ENCODE data around the gene ARPC4. TPM values are rescaled to one million over a fixed set of nuclear protein-coding genes. Genes with fewer than 3 reads are reported as not detected.
A peak's percentile ranks its signal among the peaks of the same experiment; 100 is the strongest.

Gene ARPC4
- total and polyA plus RNA-seq, 5 donors from 2014 or later, result 203 to 384 (median 305) TPM

DNA sequence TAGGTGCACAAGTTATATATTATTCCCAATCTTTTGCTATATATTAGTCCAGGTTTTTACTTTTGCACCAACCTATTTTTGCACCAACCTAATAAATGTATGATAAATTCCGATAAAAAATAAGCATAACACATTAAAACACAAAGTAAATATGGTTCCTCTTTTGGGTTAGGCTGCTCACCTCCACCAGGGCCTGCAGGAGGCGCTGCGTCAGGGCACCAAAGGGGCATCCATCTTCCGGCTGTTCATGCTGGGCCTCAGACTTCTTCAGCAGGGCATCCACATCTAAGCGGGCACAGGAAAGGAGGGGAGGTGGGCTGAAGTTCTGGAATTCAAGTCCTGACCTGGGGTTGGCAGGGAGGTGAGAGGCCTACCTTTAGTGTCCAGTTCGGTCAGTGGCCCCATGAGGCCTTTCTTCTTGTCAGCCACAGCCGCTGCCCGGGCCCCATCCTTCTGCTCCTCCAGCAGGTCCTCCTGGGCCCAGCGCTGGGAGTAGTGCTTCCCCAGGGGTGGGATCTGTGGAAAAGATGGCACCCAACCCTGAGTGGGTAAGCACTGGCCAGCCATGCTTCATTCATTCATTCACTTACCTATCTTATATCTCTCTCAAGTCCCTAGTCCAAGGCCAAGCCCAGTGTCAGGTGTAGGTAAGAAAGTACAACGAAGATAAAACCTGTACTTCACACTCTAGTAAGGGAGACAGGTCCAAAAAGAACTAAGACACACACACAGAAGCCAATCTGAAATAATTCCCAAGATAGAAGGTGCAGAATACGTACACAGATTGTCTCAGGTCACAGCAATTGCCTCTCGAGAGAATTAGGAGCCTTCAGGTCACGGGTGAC is 5.8 kb upstream of the ARPC4 start:
- Histone ChIP-seq H3K4me1 (ENCODE audit: control insufficient read depth, insufficient read depth, low read length, poor library complexity, severe bottlenecking) (peaks cover 23% of the 10 kb centered on the region), H3K9me3 (ENCODE audit: control insufficient read depth in 2 of 2, low read length in 2 of 2) (no peaks in the 10 kb centered on the region), H3K27me3 (ENCODE audit: control insufficient read depth, insufficient read depth, low read length) (no peaks in the 10 kb centered on the region), H3K36me3 (ENCODE audit: control insufficient read depth, insufficient read depth, low read length) (peaks cover 61% of the 10 kb centered on the region), H3K4me3 (ENCODE audit: low read depth, low read length) (no peak overlapping the region), H3K27ac (ENCODE audit: insufficient read depth, low read length, poor library complexity, severe bottlenecking) (no peak overlapping the region)
- H3K36me3 Mint-ChIP-seq, result peaks cover 40% of the 10 kb centered on the region
- peak overlapping the region; percentile 8 to 54 (median 34) for H3K27ac Mint-ChIP-seq
- H3K4me3 Mint-ChIP-seq, result peak overlapping the region in 1 of 4 donors; percentile 32
- peaks cover 18 to 44% (median 39%) of the 10 kb centered on the region in 4 donors for H3K4me1 Mint-ChIP-seq
- no peaks in the 10 kb centered on the region for H3K9me3 Mint-ChIP-seq
- H3K27me3 Mint-ChIP-seq, result no peaks in the 10 kb centered on the region
- DNase-seq (no peak), ATAC-seq (ENCODE audit: low read depth in 2 of 2) (no peak)

GRCh38 chr3:9787714-9788113 is 5.2 kb upstream of the ARPC4 start:
- ATAC-seq (ENCODE audit: low read depth in 2 of 2) (no peak), DNase-seq (peak in 1 of 3 donors; percentile 48)
- Histone ChIP-seq H3K4me3 (ENCODE audit: low read depth, low read length) (no peak overlapping the region), H3K4me1 (ENCODE audit: control insufficient read depth, insufficient read depth, low read length, poor library complexity, severe bottlenecking) (peaks cover 19% of the 10 kb centered on the region), H3K27me3 (ENCODE audit: control insufficient read depth, insufficient read depth, low read length) (no peaks in the 10 kb centered on the region), H3K27ac (ENCODE audit: insufficient read depth, low read length, poor library complexity, severe bottlenecking) (no peak overlapping the region), H3K36me3 (ENCODE audit: control insufficient read depth, insufficient read depth, low read length) (peaks cover 58% of the 10 kb centered on the region), H3K9me3 (ENCODE audit: control insufficient read depth in 2 of 2, low read length in 2 of 2) (no peaks in the 10 kb centered on the region)
- Mint-ChIP-seq H3K9me3 (no peaks in the 10 kb centered on the region), H3K4me3 (peak overlapping the region in 2 of 4 donors; percentile 32 to 87), H3K36me3 (peaks cover 39% of the 10 kb centered on the region), H3K27me3 (no peaks in the 10 kb centered on the region), H3K4me1 (peaks cover 17 to 37% (median 33%) of the 10 kb centered on the region in 4 donors), H3K27ac (peak overlapping the region; percentile 8 to 57 (median 34))

GRCh38 chr3:9791127-9791526 is 1.8 kb upstream of the ARPC4 start:
- peaks cover 44% of the 10 kb centered on the region for H3K36me3 ChIP-seq (ENCODE audit: control insufficient read depth, insufficient read depth, low read length)

DNA sequence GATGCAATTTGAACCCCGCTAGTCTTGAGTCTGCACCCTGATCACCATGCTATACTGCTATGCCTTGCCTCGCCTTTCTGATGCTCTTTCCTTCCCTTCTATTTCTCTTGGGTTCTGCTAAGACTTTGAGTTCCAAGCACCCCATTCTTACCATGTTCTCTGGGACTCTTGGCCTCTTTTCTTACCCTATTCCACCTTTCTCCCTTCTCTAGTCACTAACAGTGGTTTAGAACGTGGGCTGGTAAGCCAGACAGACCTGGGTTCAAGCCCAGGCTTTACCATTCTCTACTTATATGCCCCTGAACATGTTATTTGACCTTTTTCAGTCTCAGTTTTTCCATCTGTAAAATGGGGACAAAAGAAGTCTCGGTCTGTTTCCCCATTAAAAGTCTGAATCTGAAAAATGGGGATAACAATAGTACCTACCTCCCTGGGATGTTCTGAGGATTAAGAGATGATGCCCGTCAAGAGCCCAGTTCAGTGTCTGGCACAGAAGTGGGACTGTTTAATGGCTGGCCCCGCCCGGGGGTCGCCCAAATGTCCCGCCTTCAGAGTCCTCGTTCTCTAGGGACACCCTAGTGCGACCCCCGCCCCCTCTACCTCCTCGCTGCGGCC is 985 bp upstream of the ARPC4 start:
- Mint-ChIP-seq H3K4me1 (peaks cover 24 to 69% (median 48%) of the 10 kb centered on the region in 4 donors), H3K36me3 (peaks cover 29% of the 10 kb centered on the region), H3K9me3 (no peaks in the 10 kb centered on the region), H3K4me3 (peak overlapping the region; percentile 92 to 99 (median 96)), H3K27ac (peak overlapping the region; percentile 98 to 100 (median 99)), H3K27me3 (no peaks in the 10 kb centered on the region)
- no peak for ATAC-seq (ENCODE audit: low read depth in 2 of 2)
- Histone ChIP-seq H3K4me1 (ENCODE audit: control insufficient read depth, insufficient read depth, low read length, poor library complexity, severe bottlenecking) (peaks cover 47% of the 10 kb centered on the region), H3K9me3 (ENCODE audit: control insufficient read depth in 2 of 2, low read length in 2 of 2) (no peaks in the 10 kb centered on the region), H3K4me3 (ENCODE audit: low read depth, low read length) (peak overlapping the region; percentile 95), H3K36me3 (ENCODE audit: control insufficient read depth, insufficient read depth, low read length) (peaks cover 37% of the 10 kb centered on the region), H3K27ac (ENCODE audit: insufficient read depth, low read length, poor library complexity, severe bottlenecking) (peak overlapping the region; percentile 96), H3K27me3 (ENCODE audit: control insufficient read depth, insufficient read depth, low read length) (no peaks in the 10 kb centered on the region)
- DNase-seq, result no peak

More at GRCh38 chr3:9791127-9791526, 1.8 kb upstream of the ARPC4 start:
- Mint-ChIP-seq H3K9me3 (no peaks in the 10 kb centered on the region), H3K27me3 (no peaks in the 10 kb centered on the region), H3K4me3 (peak overlapping the region; percentile 92 to 99 (median 96)), H3K4me1 (peaks cover 23 to 63% (median 48%) of the 10 kb centered on the region in 4 donors), H3K36me3 (peaks cover 36% of the 10 kb centered on the region), H3K27ac (peak overlapping the region in 1 of 3 donors; percentile 99)
- Histone ChIP-seq H3K27me3 (ENCODE audit: control insufficient read depth, insufficient read depth, low read length) (no peaks in the 10 kb centered on the region), H3K4me1 (ENCODE audit: control insufficient read depth, insufficient read depth, low read length, poor library complexity, severe bottlenecking) (peaks cover 44% of the 10 kb centered on the region), H3K27ac (ENCODE audit: insufficient read depth, low read length, poor library complexity, severe bottlenecking) (peak overlapping the region; percentile 96), H3K9me3 (ENCODE audit: control insufficient read depth in 2 of 2, low read length in 2 of 2) (no peaks in the 10 kb centered on the region), H3K4me3 (ENCODE audit: low read depth, low read length) (peak overlapping the region; percentile 95)
- ATAC-seq (ENCODE audit: low read depth in 2 of 2) (no peak), DNase-seq (no peak)

- no peaks in the 10 kb centered on the region for H3K27me3 ChIP-seq (ENCODE audit: control insufficient read depth, insufficient read depth, low read length)
- peaks cover 28 to 74% (median 51%) of the 10 kb centered on the region in 4 donors for H3K4me1 Mint-ChIP-seq
- peak overlapping the region; percentile 96 for H3K27ac ChIP-seq (ENCODE audit: insufficient read depth, low read length, poor library complexity, severe bottlenecking)
- H3K9me3 Mint-ChIP-seq, result no peaks in the 10 kb centered on the region
- peak overlapping the region; percentile 92 to 99 (median 96) for H3K4me3 Mint-ChIP-seq
- H3K36me3 Mint-ChIP-seq, result peaks cover 27% of the 10 kb centered on the region
- DNase-seq (peak in 2 of 3 donors; percentile 27 to 49), ATAC-seq (ENCODE audit: low read depth in 2 of 2) (no peak)
- H3K27ac Mint-ChIP-seq, result peak overlapping the region; percentile 98 to 100 (median 99)
- peak overlapping the region; percentile 95 for H3K4me3 ChIP-seq (ENCODE audit: low read depth, low read length)
- peaks cover 41% of the 10 kb centered on the region for H3K36me3 ChIP-seq (ENCODE audit: control insufficient read depth, insufficient read depth, low read length)
- no peaks in the 10 kb centered on the region for H3K9me3 ChIP-seq (ENCODE audit: control insufficient read depth in 2 of 2, low read length in 2 of 2)
- H3K4me1 ChIP-seq (ENCODE audit: control insufficient read depth, insufficient read depth, low read length, poor library complexity, severe bottlenecking), result peaks cover 45% of the 10 kb centered on the region
- no peaks in the 10 kb centered on the region for H3K27me3 Mint-ChIP-seq
These were observed 389 bp downstream of the ARPC4 start for GRCh38 chr3:9793161-9793781.

- no peaks in the 10 kb centered on the region for H3K27me3 ChIP-seq (ENCODE audit: control insufficient read depth, insufficient read depth, low read length)
- Mint-ChIP-seq H3K9me3 (no peaks in the 10 kb centered on the region), H3K27ac (peak overlapping the region in 1 of 3 donors; percentile 99), H3K4me3 (peak overlapping the region; percentile 90 to 99 (median 96)), H3K36me3 (peaks cover 21% of the 10 kb centered on the region), H3K4me1 (peaks cover 28 to 71% (median 51%) of the 10 kb centered on the region in 4 donors), H3K27me3 (no peaks in the 10 kb centered on the region)
- peaks cover 45% of the 10 kb centered on the region for H3K36me3 ChIP-seq (ENCODE audit: control insufficient read depth, insufficient read depth, low read length)
- peak overlapping the region; percentile 50 for H3K4me3 ChIP-seq (ENCODE audit: low read depth, low read length)
- peak overlapping the region; percentile 96 for H3K27ac ChIP-seq (ENCODE audit: insufficient read depth, low read length, poor library complexity, severe bottlenecking)
- ATAC-seq (ENCODE audit: low read depth in 2 of 2), result no peak
- DNase-seq, result no peak
- no peaks in the 10 kb centered on the region for H3K9me3 ChIP-seq (ENCODE audit: control insufficient read depth in 2 of 2, low read length in 2 of 2)
- H3K4me1 ChIP-seq (ENCODE audit: control insufficient read depth, insufficient read depth, low read length, poor library complexity, severe bottlenecking), result peaks cover 45% of the 10 kb centered on the region
These were observed 1.5 kb downstream of the ARPC4 start for GRCh38 chr3:9794400-9794799.

DNA sequence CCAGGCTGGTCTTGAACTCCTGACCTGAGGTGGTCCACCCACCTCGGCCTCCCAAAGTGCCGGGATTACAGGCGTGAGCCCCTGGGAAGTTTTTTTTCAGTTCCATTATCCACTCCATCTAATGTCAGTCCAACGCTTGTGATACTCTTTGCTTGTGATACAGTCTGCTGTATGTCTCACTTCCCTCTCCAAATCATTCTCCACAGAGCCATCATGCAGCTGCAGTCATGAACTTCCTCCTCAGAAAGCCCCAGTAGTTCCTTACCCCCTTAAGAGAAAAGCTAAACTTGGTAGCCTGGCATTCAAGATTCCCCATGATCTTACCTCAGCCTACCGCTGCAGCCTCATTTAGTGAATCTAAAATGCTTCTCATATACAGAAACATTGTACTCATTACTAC is 2.3 kb downstream of the ARPC4 start:
- no peak for DNase-seq
- Histone ChIP-seq H3K27ac (ENCODE audit: insufficient read depth, low read length, poor library complexity, severe bottlenecking) (no peak overlapping the region), H3K4me3 (ENCODE audit: low read depth, low read length) (no peak overlapping the region), H3K4me1 (ENCODE audit: control insufficient read depth, insufficient read depth, low read length, poor library complexity, severe bottlenecking) (peaks cover 44% of the 10 kb centered on the region), H3K9me3 (ENCODE audit: control insufficient read depth in 2 of 2, low read length in 2 of 2) (no peaks in the 10 kb centered on the region), H3K36me3 (ENCODE audit: control insufficient read depth, insufficient read depth, low read length) (peaks cover 46% of the 10 kb centered on the region), H3K27me3 (ENCODE audit: control insufficient read depth, insufficient read depth, low read length) (no peaks in the 10 kb centered on the region)
- H3K4me1 Mint-ChIP-seq, result peaks cover 24 to 70% (median 51%) of the 10 kb centered on the region in 4 donors
- H3K9me3 Mint-ChIP-seq, result no peaks in the 10 kb centered on the region
- no peaks in the 10 kb centered on the region for H3K27me3 Mint-ChIP-seq
- H3K27ac Mint-ChIP-seq, result peak overlapping the region in 2 of 3 donors; percentile 86 to 93
- ATAC-seq (ENCODE audit: low read depth in 2 of 2), result no peak
- H3K36me3 Mint-ChIP-seq, result peaks cover 24% of the 10 kb centered on the region
- peak overlapping the region; percentile 75 to 98 (median 84) for H3K4me3 Mint-ChIP-seq
